Measurements from ENCODE around the gene PARK7.
A peak's percentile ranks its signal among the peaks of the same experiment; 100 is the strongest.
"Not testable (repeated sequence)": the region's sequence is repeated elsewhere in the genome, so short reads cannot be mapped to it uniquely, and the experiment has no call there.

PARK7 gene

DNA sequence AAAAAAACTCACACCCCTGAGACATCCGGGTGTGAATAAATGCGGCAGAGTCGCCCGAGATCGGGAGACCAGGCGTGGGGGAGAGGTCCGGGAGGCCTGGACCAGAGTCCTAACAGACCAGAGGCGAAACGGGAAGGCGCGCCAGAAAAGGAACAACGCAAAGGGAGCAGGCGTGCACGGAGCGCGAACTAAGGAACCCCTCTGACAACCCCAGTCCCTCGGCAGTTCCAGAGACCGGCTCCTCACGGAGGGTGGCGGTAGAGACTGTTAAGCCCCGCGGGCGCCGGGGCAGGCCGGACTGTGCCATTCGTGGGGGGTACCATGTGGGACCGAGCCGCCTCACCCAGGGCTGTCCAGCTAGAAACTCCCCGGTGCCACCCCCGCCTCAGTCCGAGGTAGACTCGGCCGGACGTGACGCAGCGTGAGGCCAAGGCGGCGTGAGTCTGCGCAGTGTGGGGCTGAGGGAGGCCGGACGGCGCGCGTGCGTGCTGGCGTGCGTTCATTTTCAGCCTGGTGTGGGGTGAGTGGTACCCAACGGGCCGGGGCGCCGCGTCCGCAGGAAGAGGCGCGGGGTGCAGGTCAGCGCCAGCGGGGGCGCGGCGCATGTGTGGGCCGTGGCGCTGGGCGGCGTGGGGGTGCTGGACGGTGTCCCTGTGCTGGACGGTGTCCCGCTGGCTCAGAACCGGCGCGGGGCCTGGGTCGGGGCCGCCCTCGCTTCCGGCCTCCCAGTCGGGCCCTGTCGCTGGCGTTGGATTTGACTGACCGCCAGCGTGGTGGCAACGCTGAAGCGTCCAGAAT, at the start of gene PARK7:
Gene PARK7 (plus strand): TSS at position 496 of the 798 bp plus-strand sequence. CDS start 1,075 bp downstream, outside the sequence.
- peak; percentile 96 for DNase-seq

DNA sequence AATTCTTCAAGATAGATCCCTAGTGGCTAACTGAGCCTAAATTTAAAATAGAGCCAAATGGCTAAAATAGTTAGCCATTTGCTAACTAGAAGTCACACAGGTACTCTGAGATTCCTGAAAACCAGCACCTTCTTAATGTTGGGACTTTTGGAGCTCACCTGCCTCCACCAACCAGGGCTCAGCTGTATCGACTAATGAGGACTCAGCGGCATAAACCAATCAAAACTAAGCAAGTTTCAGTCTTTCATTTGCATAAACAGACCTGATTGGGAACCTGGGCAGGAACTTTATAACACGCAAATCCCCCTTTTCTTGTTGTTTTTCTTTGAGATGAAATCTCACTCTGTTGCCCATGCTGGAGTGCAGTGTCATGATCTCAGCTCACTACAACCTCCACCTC, 49.4 kb upstream of the PARK7 start:
- DNase-seq: no peak

DNA sequence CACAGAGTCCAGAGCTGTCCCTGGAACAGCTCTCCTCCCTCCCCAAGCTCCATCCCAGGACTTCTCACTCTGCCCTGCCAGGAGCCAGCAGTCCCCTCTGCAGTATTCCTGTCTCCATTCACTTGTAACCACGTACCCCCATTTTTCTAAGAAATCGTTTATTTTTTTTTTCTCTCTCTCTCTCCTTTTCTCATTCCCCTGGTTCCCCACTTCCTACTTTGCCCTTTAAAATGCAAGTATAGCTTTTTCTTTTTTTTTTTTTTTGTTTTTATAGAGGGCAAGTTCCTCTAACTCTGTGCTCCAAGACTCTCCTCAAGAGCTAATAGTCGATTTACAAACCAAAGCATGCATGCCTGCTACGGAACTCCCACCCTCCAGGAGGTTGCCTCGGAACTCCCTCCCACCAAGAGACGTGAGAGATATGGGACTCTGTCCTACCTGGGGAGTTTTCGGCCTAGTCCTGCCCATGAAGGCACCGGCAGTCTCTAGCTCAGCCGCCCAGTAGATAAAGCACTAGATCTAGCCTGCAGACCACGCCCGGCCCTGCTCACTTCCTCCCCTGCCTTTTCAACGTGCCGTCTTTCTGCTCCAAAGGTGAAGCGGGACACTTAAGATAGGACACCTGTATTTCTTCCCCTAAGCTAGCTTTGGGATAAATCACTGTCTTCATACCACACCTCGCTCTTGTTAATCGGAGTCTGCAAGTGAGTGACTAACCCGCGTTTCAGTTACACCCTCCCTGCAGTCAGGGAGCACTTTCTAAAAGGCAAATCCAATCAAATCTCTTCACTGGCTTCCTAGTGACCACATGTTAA, 48.6 kb upstream of the PARK7 start:
- no peak for DNase-seq

DNA sequence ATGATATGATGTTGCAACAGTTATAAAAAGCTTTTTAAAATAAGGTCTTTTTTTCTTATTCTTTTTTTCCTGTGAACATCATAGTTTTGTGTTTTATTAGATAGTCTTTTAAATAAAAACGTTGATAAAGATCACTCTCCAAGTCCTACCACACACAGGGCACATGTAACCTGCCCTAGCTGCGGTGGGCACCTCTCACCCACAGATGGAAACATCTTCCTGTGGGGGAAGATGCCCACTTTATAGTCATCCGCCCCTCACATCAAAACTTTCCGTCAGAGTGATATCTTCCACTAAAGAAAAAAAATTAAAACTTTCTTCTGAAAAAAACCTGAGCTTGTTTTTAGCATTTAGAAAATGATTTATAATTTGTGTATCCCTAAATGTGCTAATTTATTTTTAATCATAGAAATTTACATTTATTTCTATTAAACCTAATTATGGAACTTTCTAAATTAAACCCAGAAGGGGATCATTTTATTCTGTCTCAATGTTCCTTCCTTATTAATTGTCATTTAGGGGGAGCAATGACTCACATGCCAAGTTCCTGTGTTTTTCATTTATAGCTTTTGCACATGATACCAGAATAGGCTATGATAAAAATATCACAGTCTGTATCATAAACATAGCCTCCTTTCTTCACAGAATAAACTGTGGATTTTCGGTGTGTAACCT, 45.5 kb upstream of the PARK7 start:
- DNase-seq: no peak

DNA sequence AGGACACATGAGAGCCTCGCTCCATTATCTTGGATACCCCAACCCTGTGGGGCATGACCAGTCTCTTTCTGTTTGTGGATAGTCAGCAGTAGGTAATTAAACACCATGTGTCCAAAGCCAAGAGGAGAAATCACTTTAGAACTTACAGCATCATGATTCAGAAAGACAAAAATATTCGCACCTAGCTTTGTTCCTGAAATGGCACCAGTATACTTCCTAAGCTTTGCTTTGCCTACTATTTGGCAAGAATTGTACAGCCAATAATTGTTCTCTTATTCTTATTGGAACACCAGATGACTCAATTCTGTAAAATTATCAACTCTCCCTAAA, 45.0 kb upstream of the PARK7 start:
- no peak for DNase-seq

DNA sequence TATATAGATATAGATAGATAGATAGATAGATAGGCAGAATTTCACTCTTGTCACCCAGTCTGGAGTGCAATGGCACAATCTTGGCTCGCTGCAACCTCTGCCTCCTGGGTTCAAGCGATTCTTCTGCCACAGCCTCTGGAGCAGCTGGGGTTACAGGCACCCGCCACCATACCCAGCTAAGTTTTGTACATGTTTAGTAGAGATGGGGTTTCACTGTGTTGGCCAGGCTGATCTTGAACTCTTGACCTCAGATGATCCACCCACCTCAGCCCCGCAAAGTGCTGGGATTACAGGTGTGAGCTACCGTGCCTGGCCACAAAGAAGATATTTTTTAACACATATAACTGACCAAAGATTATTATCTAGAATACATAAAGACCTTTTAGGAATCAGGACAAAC, 43.5 kb upstream of the PARK7 start:
- DNase-seq: not testable (repeated sequence)

DNA sequence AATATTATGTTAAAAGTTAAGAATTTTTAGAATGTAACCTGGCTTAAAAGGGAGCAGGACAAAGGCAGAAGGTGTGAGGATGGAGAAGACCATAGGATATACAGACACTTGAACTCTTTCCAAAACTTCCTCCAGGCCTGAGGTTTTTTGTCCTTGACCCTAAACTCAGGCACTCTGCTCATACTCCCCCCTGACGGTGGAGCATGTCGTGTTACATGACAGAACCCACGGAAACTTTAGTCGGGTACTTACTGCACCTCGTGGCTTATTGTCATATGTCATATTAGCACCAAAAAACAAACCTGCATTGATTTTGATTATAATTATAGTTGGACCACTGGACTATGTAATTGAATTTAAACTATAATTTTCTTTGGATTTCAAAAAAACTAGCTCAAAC, 41.6 kb upstream of the PARK7 start:
- no peak for DNase-seq

DNA sequence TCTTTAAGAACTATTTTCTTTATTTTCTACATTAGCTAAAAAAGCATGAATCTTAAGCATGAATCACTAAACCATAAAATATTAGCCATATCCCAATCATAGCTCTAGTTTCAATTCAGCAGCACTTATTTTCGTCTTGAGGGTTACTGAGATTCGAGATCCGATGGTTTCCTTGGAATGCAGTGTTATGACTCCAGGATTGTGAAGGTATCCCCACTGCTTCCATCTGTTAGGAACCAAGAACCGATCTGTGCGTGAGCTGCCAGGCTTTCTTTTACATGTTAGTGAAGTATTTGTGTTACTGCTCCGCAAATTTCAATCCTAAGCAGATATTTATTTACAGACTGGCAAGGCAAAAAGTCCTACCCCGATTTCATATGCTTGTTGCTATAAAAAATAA, 39.7 kb upstream of the PARK7 start:
- no peak for DNase-seq

DNA sequence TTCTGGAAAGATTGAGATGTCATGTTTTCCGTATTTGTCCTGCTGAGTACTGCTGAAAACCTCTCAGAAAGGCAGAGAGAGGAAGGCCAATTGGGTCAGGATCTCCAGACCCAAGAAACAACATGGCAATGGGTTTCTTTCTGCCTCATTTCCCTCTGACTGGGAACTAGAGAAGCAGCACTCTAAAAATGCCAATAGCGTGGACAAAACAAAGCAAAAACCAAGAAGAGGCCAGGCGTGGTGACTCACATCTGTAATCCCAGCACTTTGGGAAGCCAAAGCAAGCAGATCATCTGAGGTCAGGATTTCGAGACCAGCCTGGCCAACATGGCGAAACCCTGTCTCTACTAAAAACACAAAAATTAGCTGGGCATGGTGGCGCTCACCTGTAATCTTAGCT, 39.2 kb upstream of the PARK7 start:
- no peak for DNase-seq

DNA sequence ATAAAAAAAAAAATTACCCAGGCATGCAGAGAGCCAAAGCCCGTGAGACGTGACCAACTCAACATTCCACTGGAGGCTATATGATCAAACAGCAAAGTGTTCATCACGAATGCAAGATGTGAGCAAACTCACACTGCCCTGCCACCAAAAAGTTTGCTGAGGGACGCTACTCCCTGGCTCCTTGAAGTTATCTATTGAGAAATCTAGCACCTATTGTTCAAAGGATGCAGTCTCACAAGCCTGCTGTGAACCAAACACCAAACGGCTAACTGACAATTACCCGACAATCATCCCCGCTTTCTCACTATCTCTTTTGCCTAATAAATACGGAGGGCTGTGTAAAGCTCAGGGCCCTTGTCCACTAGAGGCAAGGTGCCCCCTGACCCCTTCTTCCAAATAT, 34.5 kb upstream of the PARK7 start:
- not testable (repeated sequence) for DNase-seq

DNA sequence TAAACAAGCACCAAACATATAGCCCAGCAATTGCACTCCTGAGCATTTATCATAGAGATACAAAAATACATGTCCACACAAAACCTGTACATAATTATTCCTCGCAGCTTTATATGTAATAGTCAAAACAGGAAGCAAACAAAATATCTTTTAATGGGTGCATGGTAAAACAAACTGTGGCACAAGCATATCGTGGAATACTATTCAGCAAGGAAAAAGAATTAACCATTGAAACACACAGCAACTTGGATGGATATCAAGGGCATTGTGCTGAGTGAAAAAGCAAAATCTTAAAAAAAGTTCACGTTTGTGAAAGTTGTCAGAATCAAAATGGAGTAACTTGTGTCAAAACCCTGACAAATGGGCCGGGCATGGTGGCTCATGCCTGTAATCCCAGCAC, 33.3 kb upstream of the PARK7 start:
- DNase-seq: no peak

DNA sequence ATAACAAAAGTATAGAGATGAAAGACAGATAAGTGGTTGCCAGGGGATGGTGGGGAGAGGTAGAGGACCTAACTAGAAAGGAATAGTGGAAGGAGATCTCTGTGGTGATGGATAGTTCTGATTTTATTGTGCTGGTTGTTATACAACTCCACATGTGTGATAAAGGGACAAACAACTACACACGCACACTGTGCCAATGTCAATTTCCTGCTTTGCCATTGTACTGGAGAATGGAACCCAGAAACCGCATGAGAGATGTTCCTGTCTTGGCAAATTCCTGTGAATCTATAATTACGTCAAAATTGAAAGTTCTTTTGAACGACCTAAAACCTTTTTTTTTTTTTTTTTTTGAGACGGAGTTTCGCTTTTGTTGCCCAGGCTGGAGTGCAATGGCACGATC, 31.9 kb upstream of the PARK7 start:
- no peak for DNase-seq

DNA sequence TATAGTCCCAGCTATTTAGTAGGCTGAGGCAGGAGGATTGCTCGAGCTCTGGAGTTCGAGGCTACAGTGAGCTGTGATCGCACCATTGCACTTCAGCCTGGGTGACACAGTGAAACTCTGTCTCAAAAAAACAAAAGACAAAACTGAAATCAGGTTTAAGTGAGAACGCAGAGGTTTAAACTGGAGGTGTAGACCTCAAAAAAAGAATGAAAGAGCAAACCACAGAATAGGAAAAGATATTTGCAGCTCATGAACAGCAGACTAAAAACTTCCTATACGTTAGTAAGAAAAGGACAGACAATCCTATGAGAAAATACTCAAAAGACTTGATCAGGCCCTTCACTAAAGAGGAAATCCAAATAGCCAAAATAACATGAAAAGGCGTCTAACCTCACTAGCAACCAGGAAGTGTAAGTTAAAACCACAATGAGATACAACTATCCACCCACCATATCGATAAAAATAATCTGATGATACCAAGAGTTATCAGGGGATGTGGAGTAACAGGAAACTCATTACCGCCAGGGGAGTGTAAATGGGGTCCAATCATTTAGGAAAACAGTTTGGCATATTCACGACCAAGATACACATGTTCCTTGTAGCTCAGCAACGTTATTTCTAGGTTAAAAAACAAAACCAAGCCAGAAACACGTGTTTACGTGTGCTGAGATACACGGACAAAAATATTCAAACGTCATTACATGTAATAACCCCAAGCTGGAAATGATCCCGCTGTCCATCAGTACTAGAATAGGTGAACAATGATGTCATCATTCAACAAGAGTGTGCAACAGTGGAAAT, 30.7 kb upstream of the PARK7 start:
- no peak for DNase-seq

DNA sequence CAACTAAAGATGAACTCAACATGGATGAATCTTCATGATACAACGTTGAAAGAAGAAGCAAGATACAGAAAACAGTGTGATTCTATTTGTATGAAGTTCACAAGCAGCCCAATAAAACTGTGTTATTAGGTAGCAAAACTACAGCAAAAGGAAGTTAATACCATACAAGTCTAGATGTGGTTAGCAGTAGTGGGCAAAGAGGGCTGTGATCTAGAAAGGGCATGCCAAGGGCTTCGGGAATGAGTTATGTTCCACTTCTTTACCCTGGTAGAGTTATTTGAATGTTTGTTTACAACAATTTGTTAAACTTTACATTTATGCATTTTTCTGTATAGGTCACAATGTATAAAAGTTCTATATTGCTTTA, 30.1 kb upstream of the PARK7 start:
- DNase-seq: no peak

DNA sequence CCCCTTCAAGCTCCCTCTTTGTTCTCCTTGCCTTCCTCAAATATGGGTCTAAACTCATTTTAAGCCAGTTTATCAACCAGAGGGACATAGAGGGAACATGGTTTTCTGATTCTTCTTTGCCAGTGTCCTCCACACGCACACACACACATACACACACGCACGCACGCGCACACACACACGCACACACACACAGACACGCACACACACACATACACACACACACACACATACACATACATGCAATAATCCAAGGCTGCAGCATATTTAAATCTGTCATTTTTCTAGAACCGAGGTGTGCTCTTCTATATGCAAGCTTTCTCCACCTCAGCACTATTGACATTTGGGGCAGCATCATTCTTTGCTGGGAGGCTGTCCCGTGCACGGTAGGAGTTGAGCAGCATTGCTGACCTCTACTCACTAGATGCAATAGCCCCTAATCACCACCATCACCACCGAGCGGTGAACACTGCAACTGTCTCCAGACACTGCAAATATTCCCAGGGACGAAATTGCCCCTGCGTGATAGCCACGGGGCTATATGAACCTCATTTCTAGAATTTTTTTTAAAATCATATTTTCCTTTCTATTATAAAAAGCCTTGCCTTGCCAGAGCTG, 28.9 kb upstream of the PARK7 start:
- no peak for DNase-seq

DNA sequence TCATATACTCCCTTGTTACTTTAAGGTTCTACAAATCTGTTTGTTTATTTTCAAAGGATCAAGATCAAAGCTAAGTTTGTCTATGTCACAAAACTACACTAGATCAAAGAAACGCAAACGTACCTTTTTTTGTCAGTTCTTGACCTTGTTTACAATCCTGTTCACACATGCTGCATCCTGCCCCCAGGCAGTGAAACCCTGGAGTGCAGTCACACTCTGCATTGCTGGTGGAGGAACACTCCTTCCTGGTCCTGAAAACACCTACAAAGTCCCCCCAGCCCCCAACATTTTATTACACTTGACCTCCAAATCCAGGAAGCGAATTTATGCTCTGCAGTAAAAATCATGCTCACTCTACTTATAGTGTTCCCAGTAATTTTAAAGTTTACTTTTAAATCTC, 23.4 kb upstream of the PARK7 start:
- no peak for DNase-seq

DNA sequence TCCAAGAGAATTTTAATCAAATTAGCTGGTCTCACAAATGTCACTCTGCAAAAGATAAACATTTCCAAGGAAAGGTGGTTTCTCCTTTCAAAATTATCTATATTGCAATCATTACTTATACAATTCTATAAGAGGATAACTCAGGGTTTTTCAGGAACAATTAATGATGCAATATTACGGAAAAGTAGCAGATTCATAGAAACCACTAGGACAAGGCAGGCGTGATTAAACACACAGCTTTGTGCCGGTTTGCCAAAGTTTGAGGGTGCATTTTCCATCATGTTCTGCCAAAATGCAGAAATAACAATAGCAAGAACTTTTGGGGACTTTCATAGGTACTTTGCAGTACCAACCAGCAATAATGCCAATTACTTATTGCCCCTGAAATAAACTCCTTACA, 21.5 kb upstream of the PARK7 start:
- no peak for DNase-seq

DNA sequence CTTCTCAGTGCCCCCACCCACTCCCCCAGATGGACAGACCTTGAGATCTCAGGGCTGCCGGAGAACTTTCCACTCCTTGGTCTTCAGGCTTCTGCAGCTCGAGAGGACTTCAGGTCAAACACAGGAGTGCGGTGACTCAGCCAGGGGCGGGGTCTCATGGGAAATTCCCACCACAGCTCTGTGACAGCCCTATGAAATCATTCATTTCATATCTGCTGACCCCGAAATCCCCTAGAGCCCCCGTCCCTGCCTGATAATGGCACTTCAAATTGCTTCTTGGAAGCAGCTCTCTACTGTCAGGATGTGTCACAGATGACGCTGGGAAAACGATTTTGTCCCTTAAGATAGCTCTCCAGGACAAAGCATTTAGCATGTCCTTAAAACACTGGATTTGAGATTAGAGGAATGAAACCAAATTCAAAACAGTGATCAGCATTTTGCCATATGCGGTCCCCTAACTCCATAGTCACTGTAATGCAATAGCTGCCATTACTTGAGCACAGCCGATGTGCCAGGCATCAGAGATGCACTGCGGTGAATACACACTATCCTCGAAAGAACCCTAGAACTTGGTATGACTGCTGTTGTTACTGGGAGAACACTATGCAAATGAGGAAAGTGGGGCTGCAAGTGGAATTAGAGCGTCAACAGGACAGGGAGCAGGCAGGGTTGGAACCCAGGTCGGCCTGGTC, 20.6 kb upstream of the PARK7 start, which contains the start of gene TNFRSF9:
Gene TNFRSF9 (minus strand): TSS at position 95 of the 692 bp plus-strand sequence. CDS start 845 bp downstream, outside the sequence.
- no peak for DNase-seq

DNA sequence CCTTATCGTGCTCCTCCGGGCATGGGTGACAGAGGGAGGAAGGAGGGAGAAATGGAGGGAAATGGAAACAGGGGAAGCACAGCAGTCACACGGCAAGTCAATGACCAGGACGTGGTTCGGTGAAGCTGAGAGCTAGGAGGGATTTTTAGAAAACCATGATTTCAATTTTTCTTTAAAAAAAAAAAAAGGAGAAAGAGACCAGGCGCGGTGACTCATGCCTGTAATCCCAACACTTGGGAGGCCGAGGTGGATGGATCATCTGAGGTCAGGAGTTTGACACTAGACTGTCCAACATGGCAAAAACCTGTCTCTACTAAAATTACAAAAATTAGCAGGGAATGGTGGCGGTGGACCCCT, 20.1 kb upstream of the PARK7 start:
- no peak for DNase-seq

DNA sequence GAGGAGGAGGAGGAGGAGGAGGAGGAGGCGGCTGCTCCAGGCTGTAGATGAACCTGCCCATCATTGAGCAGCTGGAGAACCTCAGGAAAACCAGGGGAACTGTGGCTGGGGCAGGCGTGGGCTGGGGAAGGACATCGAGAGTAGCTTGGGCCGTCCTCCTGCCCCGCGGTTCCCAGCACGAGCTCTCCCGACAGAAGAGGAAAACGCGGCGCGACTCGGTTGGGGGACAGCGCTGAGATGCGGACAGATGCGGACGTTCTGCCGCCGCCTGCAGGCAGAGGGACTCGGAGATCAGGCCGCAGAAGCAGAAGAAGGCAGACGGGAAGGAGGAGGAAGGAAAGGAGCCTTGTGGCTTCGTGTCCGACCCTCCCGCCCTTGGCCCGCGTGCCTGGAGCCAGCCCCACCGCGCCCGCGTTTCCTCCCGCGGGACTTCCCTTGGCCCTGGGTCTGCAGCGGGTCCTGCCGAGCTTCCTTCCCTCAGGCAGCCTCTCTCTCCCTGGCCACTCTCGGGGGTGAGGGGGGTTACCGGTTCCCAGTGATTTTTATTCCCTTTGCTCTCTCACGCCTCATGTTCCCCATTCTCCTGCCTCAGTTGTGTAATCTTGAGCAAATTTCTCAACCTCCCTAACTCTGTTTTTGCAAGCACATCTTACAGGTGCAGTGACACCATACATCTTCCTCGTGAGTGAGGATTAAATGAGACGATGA, 19.1 kb upstream of the PARK7 start:
- no peak for DNase-seq

DNA sequence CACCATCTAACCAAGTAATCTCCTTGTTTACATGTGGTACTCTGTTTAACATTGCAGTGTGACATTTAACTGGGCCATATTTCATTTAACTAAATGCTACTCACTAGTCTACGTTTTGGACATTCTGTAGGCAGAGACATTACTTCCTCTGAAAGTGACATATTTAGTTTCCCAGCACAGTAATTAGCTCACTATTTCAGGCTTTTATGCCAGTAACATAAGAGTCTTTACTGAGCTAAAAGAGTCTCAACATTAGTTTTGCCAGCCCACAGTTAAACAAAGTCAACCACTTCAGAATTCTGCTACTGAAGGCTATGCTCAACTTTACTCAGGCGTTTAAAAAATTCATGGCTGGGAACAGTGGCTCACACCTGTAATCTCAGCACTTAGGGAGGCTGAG, 18.3 kb upstream of the PARK7 start:
- DNase-seq: no peak

All from NCI-H1048 (cell line).